ENCODE results near the gene GAN.

Gene GAN

DNA sequence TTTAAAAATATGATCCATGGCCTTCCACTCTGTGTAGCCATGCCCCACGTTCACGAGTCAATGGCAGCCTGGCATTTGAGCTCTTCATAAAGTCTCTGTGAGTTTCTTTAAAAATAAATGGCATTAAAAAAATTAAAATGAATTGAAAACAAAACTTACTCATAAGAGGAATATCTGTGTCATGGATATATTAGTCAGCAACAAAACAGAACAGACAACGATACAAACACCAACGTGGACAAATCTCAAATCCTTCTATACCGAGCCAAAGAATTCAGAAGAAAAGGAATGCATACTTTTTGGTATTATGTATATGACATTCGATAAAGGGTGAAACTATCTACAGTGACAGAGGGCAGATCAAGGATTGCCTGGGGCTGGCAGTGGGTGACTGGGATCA, 121.6 kb downstream of the GAN start:
- H3K9ac ChIP-seq (ENCODE audit: low read length), result no peak overlapping the region
- H4K8ac ChIP-seq (ENCODE audit: low read depth, low read length), result no peak overlapping the region
- no peak overlapping the region for H2BK120ac ChIP-seq (ENCODE audit: low read depth, low read length)
- no peak overlapping the region for H2BK15ac ChIP-seq (replicated peaks; ENCODE audit: low read depth)
- no peak overlapping the region for H3K4ac ChIP-seq (ENCODE audit: low read depth, low read length)
- no peak overlapping the region for H3K18ac ChIP-seq (ENCODE audit: low read length)
- no peak overlapping the region for H3K27ac ChIP-seq (ENCODE audit: low read depth, low read length)
- H4K5ac ChIP-seq (ENCODE audit: low read length), result no peak overlapping the region
- WGBS (ENCODE audit: extremely low coverage, insufficient coverage, low lambda C conversion rate), result no CpG with 5 or more reads among the region's 6 CpGs
- H3K79me2 ChIP-seq (ENCODE audit: control insufficient read depth, insufficient read depth, low read length), result no peaks in the 10 kb centered on the region
- H3K4me2 ChIP-seq (ENCODE audit: low read length), result no peak overlapping the region
- H3K27me3 ChIP-seq (ENCODE audit: insufficient read depth, low read length, poor library complexity), result no peaks in the 10 kb centered on the region
- H3K4me3 ChIP-seq (ENCODE audit: low read length), result no peak overlapping the region
- no peaks in the 10 kb centered on the region for H3K79me1 ChIP-seq (ENCODE audit: low read length)
- no peak overlapping the region for H2AK5ac ChIP-seq (ENCODE audit: low read length)
- no peak overlapping the region for H2BK5ac ChIP-seq (ENCODE audit: low read length)
- H3K4me1 ChIP-seq (ENCODE audit: control insufficient read depth, low read depth, low read length), result no peaks in the 10 kb centered on the region
- no peak overlapping the region for H3K56ac ChIP-seq (ENCODE audit: low read length)
- DNase-seq, result no peak
- no peaks in the 10 kb centered on the region for H3K36me3 ChIP-seq (ENCODE audit: control insufficient read depth, insufficient read depth, low read length)
- H3K23ac ChIP-seq (ENCODE audit: low read length), result no peak overlapping the region

GRCh38 chr16:81437865-81438264, 123.1 kb downstream of the GAN start:
- DNase-seq, result no peak
- Histone ChIP-seq H3K79me1 (ENCODE audit: low read length) (no peaks in the 10 kb centered on the region), H3K56ac (ENCODE audit: low read length) (no peak overlapping the region), H2BK5ac (ENCODE audit: low read length) (no peak overlapping the region), H3K4ac (ENCODE audit: low read depth, low read length) (no peak overlapping the region), H3K4me1 (ENCODE audit: control insufficient read depth, low read depth, low read length) (no peaks in the 10 kb centered on the region), H4K8ac (ENCODE audit: low read depth, low read length) (no peak overlapping the region), H2BK120ac (ENCODE audit: low read depth, low read length) (no peak overlapping the region), H3K4me2 (ENCODE audit: low read length) (no peak overlapping the region), H3K18ac (ENCODE audit: low read length) (no peak overlapping the region), H3K23ac (ENCODE audit: low read length) (no peak overlapping the region), H3K27ac (ENCODE audit: low read depth, low read length) (no peak overlapping the region), H3K79me2 (ENCODE audit: control insufficient read depth, insufficient read depth, low read length) (no peaks in the 10 kb centered on the region), H3K9ac (ENCODE audit: low read length) (no peak overlapping the region), H3K36me3 (ENCODE audit: control insufficient read depth, insufficient read depth, low read length) (no peaks in the 10 kb centered on the region), H2BK15ac (replicated peaks; ENCODE audit: low read depth) (no peak overlapping the region), H3K4me3 (ENCODE audit: low read length) (no peak overlapping the region), H3K27me3 (ENCODE audit: insufficient read depth, low read length, poor library complexity) (no peaks in the 10 kb centered on the region), H2AK5ac (ENCODE audit: low read length) (no peak overlapping the region), H4K5ac (ENCODE audit: low read length) (no peak overlapping the region)
- no CpG with 5 or more reads among the region's 10 CpGs for WGBS (ENCODE audit: extremely low coverage, insufficient coverage, low lambda C conversion rate)

Data from mesendoderm (in vitro differentiated cells).